Measurements from ENCODE around the gene XYLB.

DNA sequence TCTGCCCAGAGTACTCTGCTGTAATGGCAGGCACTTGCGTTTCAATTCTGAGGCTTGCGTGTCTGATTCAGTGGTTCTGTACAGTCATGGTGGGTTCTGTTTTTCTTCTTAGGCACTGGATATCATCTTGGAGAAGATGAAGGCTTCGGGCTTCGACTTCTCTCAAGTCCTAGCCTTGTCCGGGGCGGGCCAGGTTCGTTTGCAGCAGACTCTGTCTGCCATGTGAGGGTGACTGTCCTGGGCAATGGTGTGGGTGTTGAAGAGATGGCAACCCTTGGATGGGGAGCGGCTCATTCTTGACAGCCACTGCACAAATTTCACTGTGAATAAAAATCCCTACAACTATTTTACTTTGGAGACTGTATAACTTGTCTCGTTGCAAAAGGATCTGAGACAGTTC lies 16.2 kb downstream of the XYLB start:
- TF ChIP-seq, protein P1, sequence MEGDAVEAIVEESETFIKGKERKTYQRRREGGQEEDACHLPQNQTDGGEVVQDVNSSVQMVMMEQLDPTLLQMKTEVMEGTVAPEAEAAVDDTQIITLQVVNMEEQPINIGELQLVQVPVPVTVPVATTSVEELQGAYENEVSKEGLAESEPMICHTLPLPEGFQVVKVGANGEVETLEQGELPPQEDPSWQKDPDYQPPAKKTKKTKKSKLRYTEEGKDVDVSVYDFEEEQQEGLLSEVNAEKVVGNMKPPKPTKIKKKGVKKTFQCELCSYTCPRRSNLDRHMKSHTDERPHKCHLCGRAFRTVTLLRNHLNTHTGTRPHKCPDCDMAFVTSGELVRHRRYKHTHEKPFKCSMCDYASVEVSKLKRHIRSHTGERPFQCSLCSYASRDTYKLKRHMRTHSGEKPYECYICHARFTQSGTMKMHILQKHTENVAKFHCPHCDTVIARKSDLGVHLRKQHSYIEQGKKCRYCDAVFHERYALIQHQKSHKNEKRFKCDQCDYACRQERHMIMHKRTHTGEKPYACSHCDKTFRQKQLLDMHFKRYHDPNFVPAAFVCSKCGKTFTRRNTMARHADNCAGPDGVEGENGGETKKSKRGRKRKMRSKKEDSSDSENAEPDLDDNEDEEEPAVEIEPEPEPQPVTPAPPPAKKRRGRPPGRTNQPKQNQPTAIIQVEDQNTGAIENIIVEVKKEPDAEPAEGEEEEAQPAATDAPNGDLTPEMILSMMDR (IDR thresholded peaks at IDR 0.05): no peak
- no peak for TF ChIP-seq POLR2A (IDR thresholded peaks at IDR 0.05)
- no peak for TF ChIP-seq EP300 (IDR thresholded peaks at IDR 0.05)
- TF ChIP-seq POLR2AphosphoS5 (IDR thresholded peaks at IDR 0.05): no peak

Data from suprapubic skin (tissue), 4 donors.